GM21423 (cell line): Measurements from ENCODE around the gene CD200.
"Not testable (repeated sequence)": the region's sequence is repeated elsewhere in the genome, so short reads cannot be mapped to it uniquely, and the experiment has no call there.

ENCODE experiments used
- ATAC-seq: cut with Tn5 transposase; IDR thresholded peaks from one replicate; pipeline ENCODE4 v1.9.1; 2021; ENCODE audit warnings: mild to moderate bottlenecking, moderate library complexity; ENCODE audit not compliant: unreplicated experiment

The CD200 gene

DNA sequence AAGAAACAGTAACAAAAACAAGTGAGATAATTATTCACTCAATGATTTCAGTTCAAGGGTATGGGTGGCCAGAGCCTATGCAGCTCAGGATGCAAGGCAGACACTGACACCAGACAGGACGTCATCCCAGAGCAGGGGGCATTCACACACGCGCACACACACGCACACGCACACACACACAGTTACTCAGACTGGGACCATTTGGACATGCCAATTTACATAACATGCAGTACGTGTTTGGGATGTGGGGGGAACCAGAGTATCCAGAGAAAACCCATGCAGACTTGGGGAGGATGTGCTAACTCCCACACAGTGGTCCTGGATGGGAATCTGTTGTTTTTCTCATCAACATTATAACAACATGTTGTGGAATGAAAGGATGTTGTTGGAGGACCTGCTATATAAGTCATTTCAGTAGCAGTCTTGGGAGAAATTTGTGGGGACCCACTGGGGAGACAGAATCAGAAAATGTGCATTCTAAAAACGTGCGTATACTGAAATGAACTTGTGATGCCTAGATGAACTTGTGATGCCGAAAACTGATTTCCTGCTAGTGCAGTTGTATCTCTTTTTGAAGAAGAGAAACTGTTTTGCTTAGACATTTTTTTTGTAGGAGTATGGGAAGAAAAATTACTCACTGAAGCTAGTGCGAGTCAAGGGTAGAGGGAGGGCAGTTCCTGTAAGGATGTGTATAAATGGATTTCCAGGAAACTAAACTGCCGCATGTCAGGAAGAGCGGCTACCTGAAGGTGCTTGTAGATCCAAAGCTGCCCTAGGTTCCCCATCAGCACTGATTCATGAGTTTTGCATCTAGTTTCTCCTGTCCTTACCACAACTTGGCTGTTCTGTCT is 25.2 kb downstream of the CD200 start:
- no peak for ATAC-seq

DNA sequence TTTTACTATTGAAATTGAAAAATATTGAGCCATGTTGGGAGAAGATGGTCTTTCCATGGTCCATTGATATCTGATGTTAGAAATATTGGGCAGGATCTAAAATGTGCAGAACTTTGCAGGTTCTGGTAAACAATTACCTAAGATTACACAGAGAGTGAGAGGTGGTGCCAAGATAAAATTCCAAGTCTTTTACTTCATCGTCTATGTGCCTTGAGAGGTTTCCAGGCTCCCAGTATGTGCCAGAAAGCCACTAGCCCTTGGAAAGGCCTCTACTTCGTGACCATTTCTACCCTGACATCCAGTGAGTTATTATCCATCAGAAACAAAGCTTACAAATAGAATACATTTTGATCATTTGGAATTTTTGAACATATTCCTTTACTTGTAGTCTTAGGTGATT is 27.6 kb downstream of the CD200 start:
- no peak for ATAC-seq

GRCh38 chr3:112362221-112362620 is 29.3 kb downstream of the CD200 start:
- ATAC-seq = no peak

- peak; percentile 52 for ATAC-seq
These were observed 31.3 kb downstream of the CD200 start for GRCh38 chr3:112364291-112364690.

DNA sequence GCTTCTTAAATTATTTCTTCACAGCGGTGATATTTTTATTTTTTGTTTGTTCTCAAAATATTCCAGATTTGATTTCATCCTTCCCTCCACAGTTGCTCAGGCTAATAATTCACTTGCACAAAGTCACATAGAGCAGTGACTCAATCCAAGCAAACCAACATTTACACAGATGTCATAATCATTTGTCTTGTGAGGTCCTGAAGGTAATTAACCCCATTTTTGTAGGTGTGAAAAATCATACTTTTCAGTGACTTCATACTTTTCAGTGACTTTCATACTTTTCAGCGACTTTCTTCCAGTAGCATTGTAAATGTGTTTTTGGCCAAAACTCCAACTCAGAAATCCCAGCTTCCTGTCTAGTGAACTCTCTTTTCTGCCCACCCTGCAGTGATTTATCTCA is 32.1 kb downstream of the CD200 start:
- peak; percentile 47 for ATAC-seq

- ATAC-seq = no peak
These were observed 32.7 kb downstream of the CD200 start for GRCh38 chr3:112365636-112366035.

DNA sequence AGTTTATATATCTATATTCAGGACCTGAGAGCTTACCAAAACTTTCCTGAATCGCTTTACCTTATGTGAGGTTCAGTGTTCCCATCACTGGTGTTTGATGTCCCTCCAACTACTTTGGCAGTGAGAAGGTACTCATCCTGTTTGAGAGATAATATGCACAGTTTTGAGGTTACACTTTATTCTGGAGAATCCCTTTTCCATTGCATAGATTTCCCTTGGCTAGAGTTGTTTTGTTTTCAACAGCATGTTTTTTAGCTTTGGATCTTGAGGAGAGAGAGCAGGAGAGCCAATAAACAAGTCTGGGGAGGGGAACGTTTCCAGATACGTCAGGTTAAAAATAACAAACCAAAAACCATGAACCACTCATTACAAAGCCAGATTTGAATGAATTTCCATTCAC is 33.6 kb downstream of the CD200 start:
- no peak for ATAC-seq

DNA sequence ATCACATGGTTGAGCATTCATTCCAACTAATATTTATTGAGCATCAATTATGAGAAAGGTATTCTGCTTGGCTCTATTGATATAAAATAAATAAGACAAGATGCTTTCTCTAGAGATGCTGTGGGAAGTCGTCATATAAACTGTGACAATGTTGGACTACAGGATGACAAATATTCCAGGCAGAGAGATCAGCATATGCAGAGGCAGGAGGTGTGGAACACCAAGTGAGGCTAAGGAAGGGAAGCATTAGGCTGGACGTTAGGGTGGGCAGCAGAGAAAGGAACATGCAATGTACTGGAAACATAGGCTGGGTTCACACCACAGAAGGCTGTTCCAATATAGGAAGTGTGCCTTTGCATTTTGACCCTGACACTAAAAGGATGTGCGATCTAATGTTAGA is 38.6 kb downstream of the CD200 start:
- ATAC-seq = no peak

DNA sequence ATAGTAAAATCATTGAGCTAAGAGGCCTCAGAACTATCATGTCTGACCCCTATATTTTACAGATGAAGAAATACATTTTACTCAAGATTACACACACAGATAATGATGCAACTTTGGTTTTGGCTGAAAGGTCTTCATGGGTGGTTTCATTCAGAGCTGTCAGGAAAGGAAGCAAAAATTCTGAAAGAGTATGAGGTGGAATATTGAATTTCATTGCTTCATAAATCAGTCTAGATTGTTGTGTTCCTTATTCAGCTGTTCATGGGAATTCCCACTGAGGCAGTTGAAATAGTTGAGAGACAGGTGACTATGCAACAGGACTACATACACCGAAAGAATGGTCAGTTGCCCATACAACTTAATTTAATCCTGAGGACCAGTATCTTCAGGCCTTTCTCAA is 39.4 kb downstream of the CD200 start:
- ATAC-seq = no peak

DNA sequence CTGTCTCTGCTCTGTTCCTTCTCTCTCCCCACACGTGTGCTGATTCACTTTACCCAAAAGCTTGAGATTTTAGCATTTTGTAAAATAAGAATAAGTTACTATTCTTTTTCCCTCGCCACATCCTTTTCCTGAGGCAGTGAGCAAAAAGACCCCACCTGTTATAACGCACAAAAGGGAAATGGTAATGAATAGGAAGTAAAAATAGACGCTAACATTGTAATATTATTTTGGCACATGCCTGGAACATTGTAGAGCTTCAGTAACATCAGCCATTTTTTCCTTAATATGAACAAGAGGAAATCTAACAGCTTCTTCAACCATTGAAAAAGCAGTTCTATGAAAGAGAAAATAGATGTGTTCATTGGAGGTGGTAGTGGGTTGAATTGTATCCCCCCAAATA is 40.5 kb downstream of the CD200 start:
- no peak for ATAC-seq

- no peak for ATAC-seq
These were observed 41.0 kb downstream of the CD200 start for GRCh38 chr3:112373924-112374323.

DNA sequence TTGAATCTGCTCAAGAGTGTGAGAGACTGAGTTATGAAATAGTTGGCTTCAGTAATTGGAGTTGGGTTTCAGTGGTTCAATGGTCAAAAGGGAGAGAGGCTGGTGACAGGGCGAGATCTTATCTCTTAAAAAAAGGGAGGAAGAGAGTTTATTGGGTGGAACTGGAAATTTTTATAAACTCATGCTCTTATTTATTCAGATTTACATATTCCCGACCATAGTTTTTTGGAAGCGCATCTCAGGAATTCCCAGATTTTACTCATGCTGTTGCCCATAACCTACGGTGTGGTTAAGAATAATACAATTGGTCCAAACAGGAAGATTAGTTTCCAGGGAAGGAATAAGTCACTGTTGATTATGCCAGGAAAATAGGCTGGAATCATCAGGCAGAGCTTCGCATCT is 41.4 kb downstream of the CD200 start:
- no peak for ATAC-seq

- no peak for ATAC-seq
These were observed 42.2 kb downstream of the CD200 start for GRCh38 chr3:112375117-112375516.

DNA sequence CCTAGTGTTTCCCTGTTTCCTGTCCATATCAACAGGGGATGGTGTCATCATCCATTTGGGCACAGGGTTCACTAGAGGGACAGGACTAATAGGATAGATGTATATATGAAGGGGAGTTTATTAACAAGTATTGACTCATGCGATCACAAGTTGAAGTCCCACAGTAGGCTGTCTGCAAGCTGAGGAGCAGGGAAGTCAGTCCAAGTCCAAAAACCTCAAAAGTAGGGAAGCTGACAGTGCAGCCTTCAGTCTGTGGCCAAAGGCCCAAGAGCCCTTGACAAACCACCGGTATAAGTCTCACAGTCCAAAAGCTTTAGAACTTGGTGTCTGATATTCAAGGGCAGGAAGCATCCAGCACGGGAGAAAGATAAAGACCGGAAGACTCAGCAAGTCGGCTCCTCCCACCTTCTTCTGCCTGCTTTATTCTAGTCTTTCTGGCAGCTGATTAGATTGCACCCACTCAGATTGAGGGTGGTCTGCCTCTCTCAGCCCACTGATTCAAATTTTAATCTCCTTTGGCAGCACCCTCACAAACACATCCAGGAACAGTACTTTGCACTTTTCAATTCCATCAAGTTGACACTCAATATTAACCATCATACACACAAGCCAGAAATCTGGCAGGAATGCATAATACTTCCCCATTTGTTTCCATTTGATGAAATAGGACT is 43.4 kb downstream of the CD200 start:
- no peak for ATAC-seq

DNA sequence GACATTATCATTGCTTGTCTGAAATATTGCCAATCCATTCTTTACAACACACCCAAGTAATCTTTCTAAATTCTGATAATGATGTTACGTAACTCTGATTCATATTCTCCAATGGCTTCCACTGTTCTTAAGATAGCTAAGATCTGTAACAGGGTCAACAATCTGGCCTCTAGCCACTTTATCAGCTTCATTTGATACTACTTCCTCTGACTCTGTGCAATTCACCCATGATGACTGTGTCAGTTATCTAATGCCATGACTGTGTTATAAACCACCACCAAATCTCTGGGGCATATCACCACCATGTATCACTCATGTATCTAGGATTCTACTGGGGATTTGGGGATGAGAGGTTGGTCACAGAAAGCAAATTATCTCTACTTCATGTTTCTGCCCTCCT is 44.0 kb downstream of the CD200 start:
- ATAC-seq = no peak

DNA sequence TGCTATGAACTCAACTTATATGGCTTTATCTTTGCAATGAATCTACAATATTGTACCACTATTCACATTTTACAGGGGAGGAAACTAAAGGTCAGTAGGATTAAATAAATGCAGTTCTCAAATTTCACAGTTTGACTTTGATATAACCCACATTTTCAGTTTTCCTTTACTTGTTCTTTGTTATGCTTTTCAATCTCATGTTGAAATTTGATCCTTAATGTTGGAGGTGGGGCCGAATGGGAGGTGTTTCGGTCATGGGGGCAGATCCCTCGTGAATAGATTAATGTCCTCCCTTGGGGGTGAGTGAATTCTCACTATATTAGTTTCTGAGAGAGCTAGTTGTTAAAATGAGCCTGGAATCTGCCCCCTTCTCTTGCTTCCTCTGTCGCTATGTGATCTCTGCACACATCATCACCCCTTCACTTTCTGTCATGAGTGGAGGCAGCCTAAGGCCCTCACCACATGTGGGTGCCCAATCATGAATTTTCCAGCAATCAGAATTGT is 44.7 kb downstream of the CD200 start:
- ATAC-seq = no peak

DNA sequence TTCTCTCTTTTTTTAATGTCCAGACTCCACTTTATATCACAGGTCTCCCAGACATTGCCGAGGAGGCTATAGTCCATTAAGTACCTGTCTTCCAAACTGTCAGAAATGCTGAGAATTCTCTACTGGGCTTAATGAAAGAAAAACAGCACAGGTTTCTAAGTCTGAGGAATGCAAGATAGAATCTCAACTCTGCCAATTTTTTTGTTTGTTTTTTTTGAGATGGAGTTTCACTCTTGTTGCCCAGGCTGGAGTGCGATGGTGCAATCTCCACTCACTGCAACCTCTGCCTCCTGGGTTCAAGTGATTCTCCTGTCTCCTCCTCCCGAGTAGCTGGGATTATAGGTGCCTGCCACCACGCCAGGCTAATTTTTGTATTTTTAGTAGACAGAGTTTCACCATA is 45.4 kb downstream of the CD200 start:
- ATAC-seq = not testable (repeated sequence)

GRCh38 chr3:112379020-112379690 is 46.2 kb downstream of the CD200 start:
- no peak for ATAC-seq

DNA sequence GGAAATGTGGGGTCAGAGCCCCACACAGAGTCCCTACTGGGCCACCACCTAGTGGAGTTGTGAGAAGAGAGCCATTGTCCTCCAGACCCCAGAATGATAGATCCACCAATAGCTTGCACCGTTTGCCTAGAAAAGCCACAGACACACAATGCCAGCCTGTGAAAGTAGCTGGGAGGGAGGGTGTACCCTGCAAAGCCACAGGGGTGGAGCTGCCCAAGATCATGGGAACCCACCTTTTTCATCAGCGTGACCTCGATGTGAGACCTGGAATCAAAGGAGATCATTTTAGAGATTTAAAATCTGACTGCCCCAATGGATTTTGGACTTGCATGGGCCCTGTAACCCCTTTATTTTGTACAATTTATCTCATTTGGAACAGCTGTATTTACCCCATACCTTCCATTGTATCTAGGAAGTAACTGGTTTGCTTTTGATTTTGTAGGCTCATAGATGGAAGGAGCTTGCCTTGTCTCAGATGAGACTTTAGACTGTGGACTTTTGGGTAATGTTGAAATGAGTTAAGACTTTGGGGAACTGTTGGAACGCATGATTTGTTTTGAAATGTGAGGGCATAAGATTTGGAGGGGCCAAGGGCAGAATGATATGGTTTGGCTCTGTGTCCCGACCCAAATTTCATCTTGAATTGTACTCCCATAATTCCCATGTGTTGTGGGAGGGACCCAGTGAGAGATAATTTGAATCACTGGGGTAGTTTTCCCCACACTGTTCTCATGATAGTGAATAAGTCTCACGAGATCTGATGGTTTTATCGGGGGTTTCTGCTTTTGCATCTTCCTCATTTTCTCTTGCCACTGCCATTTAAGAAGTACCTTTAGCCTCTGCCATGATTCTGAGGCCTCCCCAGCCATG is 49.0 kb downstream of the CD200 start:
- ATAC-seq = no peak

- no peak for ATAC-seq
These were observed 49.7 kb downstream of the CD200 start for GRCh38 chr3:112382543-112383160.
